HEK293 (cell line): ENCODE data around the gene TTC23.
A peak's percentile ranks its signal among the peaks of the same experiment; 100 is the strongest.
"Not testable (repeated sequence)": the region's sequence is repeated elsewhere in the genome, so short reads cannot be mapped to it uniquely, and the experiment has no call there.

Experiments
- CTCF ChIA-PET: fragments of 350-600 bp; formaldehyde crosslinking; extraction: SDS; loops from one replicate; lab custom pipeline; 2021; ENCODE audit warnings: antibody characterized with exemption; lab: Yijun Ruan, JAX
- POLR2A ChIA-PET: fragments of 300-600 bp; formaldehyde crosslinking; extraction: SDS; loops from one replicate; lab custom pipeline; 2020; ENCODE audit warnings: antibody characterized with exemption, inconsistent platforms; lab: Yijun Ruan, JAX
- H3K27ac ChIP-seq: fragments of 200-500 bp; sonication (Bioruptor generic); 2 replicates; pipeline ENCODE4 v1.5.1; 2014; ENCODE audit warnings: low read depth, low read length, control low read depth, inconsistent platforms; ENCODE audit errors: extremely low read depth
- H3K36me3 ChIP-seq, 2 experiments: fragments of 200-500 bp in 1 of 2; sonication (Bioruptor generic) in 1 of 2; 1 replicate in 1 of 2; 2 replicates in 1 of 2; pipeline ENCODE4 v1.5.1; 2014 to 2017; ENCODE audit warnings: inconsistent platforms in 2 of 2, low read length in 2 of 2; ENCODE audit not compliant: control insufficient read depth in 2 of 2, insufficient read depth in 1 of 2
- H3K4me1 ChIP-seq: fragments of 200-500 bp; sonication (Bioruptor generic); 2 replicates; pipeline ENCODE4 v1.5.1; 2014; ENCODE audit warnings: mild to moderate bottlenecking, low read length, inconsistent platforms; ENCODE audit not compliant: control insufficient read depth, insufficient read depth
- H3K4me3 ChIP-seq: 2 replicates; pipeline ENCODE4 v1.5.1; 2011; ENCODE audit warnings: low read depth, mild to moderate bottlenecking, control low read depth, low read length, moderate library complexity
- H3K9me3 ChIP-seq: fragments of 200-500 bp; sonication (Bioruptor generic); 2 replicates; pipeline ENCODE4 v1.5.1; 2014; ENCODE audit warnings: low read depth, low read length, inconsistent platforms; ENCODE audit not compliant: control insufficient read depth, insufficient read depth
- GLIS1 ChIP-seq: fragments of 450-650 bp; formaldehyde crosslinking; IDR thresholded peaks from 2 replicates; pipeline ENCODE4 v1.5.1; 2016; ENCODE audit warnings: missing biosample characterization, missing genetic modification characterization
- HOXC10 ChIP-seq: sonication (generic); formaldehyde crosslinking; IDR thresholded peaks from 2 replicates; pipeline ENCODE4 v1.8.1; 2023; ENCODE audit warnings: mild to moderate bottlenecking, missing genetic modification reagents
- KLF8 ChIP-seq: fragments of 450-650 bp; formaldehyde crosslinking; IDR thresholded peaks from 2 replicates; pipeline ENCODE4 v1.5.1; 2016; ENCODE audit warnings: missing biosample characterization, missing genetic modification characterization
- PRDM1 ChIP-seq: fragments of 450-650 bp; formaldehyde crosslinking; IDR thresholded peaks from 2 replicates; pipeline ENCODE4; 2016; ENCODE audit warnings: missing biosample characterization, missing genetic modification characterization
- WT1 ChIP-seq: fragments of 450-650 bp; formaldehyde crosslinking; IDR thresholded peaks from 2 replicates; pipeline ENCODE4 v1.5.1; 2016; ENCODE audit warnings: missing biosample characterization, missing genetic modification characterization
- ZBTB7A ChIP-seq: fragments of 450-650 bp; formaldehyde crosslinking; IDR thresholded peaks from 2 replicates; pipeline ENCODE4 v1.5.1; 2016; ENCODE audit warnings: low read depth, missing biosample characterization, missing genetic modification characterization
- ZFP69B ChIP-seq: fragments of 450-650 bp; formaldehyde crosslinking; IDR thresholded peaks from 2 replicates; pipeline ENCODE4 v1.5.1; 2016; ENCODE audit warnings: missing biosample characterization, missing genetic modification characterization
- ZNF114 ChIP-seq: fragments of 450-650 bp; formaldehyde crosslinking; IDR thresholded peaks from 2 replicates; pipeline ENCODE4 v1.5.0; 2017; ENCODE audit warnings: missing biosample characterization, missing genetic modification characterization
- ZNF146 ChIP-seq: fragments of 450-650 bp; formaldehyde crosslinking; IDR thresholded peaks from 2 replicates; pipeline ENCODE4 v1.5.1; 2016; ENCODE audit warnings: missing biosample characterization, missing genetic modification characterization
- ZNF169 ChIP-seq: fragments of 450-650 bp; formaldehyde crosslinking; IDR thresholded peaks from 2 replicates; pipeline ENCODE4 v1.5.1; 2016; ENCODE audit warnings: missing biosample characterization, missing genetic modification characterization
- ZNF175 ChIP-seq: fragments of 450-650 bp; formaldehyde crosslinking; IDR thresholded peaks from 2 replicates; pipeline ENCODE4 v1.5.1; 2016; ENCODE audit warnings: missing biosample characterization, missing genetic modification characterization
- ZNF248 ChIP-seq: fragments of 450-650 bp; formaldehyde crosslinking; IDR thresholded peaks from 2 replicates; pipeline ENCODE4 v1.5.1; 2017; ENCODE audit warnings: missing biosample characterization, missing genetic modification characterization
- ZNF292 ChIP-seq: fragments of 450-650 bp; formaldehyde crosslinking; IDR thresholded peaks from 2 replicates; pipeline ENCODE4 v1.5.1; 2016; ENCODE audit warnings: low read depth, missing biosample characterization, missing genetic modification characterization, borderline replicate concordance
- ZNF302 ChIP-seq: fragments of 450-650 bp; formaldehyde crosslinking; IDR thresholded peaks from 2 replicates; pipeline ENCODE4 v1.5.1; 2016; ENCODE audit warnings: missing biosample characterization, missing genetic modification characterization, low read depth
- ZNF433 ChIP-seq: fragments of 450-650 bp; formaldehyde crosslinking; IDR thresholded peaks from 2 replicates; pipeline ENCODE4 v1.5.1; 2016; ENCODE audit warnings: missing biosample characterization, missing genetic modification characterization, low read depth
- ZNF521 ChIP-seq: fragments of 450-650 bp; formaldehyde crosslinking; IDR thresholded peaks from 2 replicates; pipeline ENCODE4 v1.5.1; 2017; ENCODE audit warnings: missing biosample characterization, mild to moderate bottlenecking, missing genetic modification characterization
- ZNF558 ChIP-seq: fragments of 450-650 bp; formaldehyde crosslinking; IDR thresholded peaks from 2 replicates; pipeline ENCODE4 v1.5.1; 2016; ENCODE audit warnings: missing biosample characterization, missing genetic modification characterization
- ZNF585B ChIP-seq: fragments of 450-650 bp; formaldehyde crosslinking; IDR thresholded peaks from 2 replicates; pipeline ENCODE4 v1.5.1; 2016; ENCODE audit warnings: missing biosample characterization, missing genetic modification characterization
- ZNF610 ChIP-seq: fragments of 450-650 bp; formaldehyde crosslinking; IDR thresholded peaks from 2 replicates; pipeline ENCODE4 v1.5.1; 2016; ENCODE audit warnings: missing biosample characterization, missing genetic modification characterization, borderline replicate concordance
- ZNF624 ChIP-seq: fragments of 450-650 bp; formaldehyde crosslinking; IDR thresholded peaks from 2 replicates; pipeline ENCODE4 v1.5.1; 2017; ENCODE audit warnings: missing biosample characterization, missing genetic modification characterization
- ZNF776 ChIP-seq: fragments of 450-650 bp; formaldehyde crosslinking; IDR thresholded peaks from 2 replicates; pipeline ENCODE4 v1.5.0; 2017; ENCODE audit warnings: missing biosample characterization, missing genetic modification characterization, borderline replicate concordance
- ZSCAN30 ChIP-seq: fragments of 450-650 bp; IDR thresholded peaks from 2 replicates; pipeline ENCODE4 v1.5.1; 2018; ENCODE audit warnings: missing biosample characterization, mild to moderate bottlenecking, missing genetic modification characterization, moderate library complexity
- TF ChIP-seq, protein P1 (sequence below): fragments of 450-650 bp; formaldehyde crosslinking; IDR thresholded peaks from 2 replicates; pipeline ENCODE4 v1.5.1; 2016; ENCODE audit warnings: missing biosample characterization, missing genetic modification characterization
- TF ChIP-seq, protein P2 (sequence below): sonication (generic); formaldehyde crosslinking; IDR thresholded peaks from 2 replicates; pipeline ENCODE4 v1.8.1; 2022; ENCODE audit warnings: mild to moderate bottlenecking, moderate library complexity, missing genetic modification reagents

Gene TTC23

DNA sequence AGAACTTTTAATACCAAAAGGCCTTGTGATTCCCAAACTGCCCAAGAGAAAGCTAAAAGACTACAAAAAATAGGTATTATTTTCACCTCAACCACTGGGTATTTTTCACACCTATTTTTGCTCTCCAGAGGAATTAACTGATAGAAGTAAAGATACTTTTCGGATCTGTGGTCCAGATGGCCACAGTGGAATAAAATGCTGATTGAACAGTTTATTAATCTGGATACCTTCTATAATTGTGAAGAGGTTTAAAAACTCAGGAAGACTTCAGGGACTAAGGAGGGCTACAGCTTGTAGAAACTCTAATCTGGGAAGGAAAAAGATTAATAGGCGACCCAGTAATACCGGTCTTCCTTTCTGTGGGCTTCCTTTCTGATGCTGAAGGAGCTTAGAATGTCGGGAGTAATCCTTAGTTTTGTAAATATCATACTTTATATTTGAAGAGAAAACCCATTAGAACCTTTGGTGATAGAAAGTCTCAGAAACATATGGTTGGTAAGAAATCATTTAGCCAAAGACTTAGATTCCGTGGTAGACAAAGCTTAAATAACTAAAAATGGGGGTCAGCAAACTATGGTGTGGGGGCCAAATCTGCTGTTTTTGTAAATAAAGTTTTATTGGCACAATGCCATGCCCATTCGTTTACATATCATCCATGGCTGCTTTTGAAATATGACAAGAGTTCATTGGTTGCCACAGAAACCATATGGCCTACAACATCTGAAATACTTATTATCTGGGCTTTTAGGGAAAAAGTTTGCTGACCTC is 47.8 kb downstream of the TTC23 start (continued):
- TF ChIP-seq ZNF302: no peak
- TF ChIP-seq ZNF292 (tag by site-specific recombination): no peak
- no peak for TF ChIP-seq ZNF114 (tag by site-specific recombination)
- no peak for TF ChIP-seq ZNF776 (tag by site-specific recombination)
- TF ChIP-seq ZNF585B (tag by site-specific recombination): no peak
- TF ChIP-seq, protein P1, sequence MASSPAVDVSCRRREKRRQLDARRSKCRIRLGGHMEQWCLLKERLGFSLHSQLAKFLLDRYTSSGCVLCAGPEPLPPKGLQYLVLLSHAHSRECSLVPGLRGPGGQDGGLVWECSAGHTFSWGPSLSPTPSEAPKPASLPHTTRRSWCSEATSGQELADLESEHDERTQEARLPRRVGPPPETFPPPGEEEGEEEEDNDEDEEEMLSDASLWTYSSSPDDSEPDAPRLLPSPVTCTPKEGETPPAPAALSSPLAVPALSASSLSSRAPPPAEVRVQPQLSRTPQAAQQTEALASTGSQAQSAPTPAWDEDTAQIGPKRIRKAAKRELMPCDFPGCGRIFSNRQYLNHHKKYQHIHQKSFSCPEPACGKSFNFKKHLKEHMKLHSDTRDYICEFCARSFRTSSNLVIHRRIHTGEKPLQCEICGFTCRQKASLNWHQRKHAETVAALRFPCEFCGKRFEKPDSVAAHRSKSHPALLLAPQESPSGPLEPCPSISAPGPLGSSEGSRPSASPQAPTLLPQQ (tag by site-specific recombination): no peak
- no peak for TF ChIP-seq PRDM1 (tag by site-specific recombination)

DNA sequence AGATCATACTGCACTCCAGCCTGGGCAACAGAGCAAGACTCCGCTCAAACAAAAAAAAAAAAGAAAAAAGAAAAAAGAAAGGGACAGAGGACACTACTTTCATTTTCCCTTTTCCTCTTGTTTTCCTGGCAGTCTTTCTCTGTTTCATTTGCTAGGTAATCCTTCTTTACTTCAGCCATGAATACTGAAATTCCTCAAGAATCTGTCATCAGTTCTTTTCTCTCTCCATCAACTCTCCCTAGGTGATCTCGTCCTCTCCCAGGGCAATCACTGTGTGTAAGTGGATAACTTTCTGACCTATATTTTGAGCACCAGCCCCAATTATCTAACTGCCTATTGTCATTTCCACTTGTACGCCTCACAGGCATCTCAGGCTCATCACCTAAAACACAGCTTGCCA is 51.5 kb downstream of the TTC23 start:
- ChIA-PET CTCF (no interaction called here), POLR2A (no interaction called here)
- TF ChIP-seq ZSCAN30 (tag by site-specific recombination) (no peak), PRDM1 (tag by site-specific recombination) (peak; percentile 57)
- Histone ChIP-seq H3K27ac (no peak overlapping the region), H3K36me3 (peaks cover 19 to 45% of the 10 kb centered on the region in 2 experiments; a peak in 2 of 3 replicates), H3K4me1 (no peaks in the 10 kb centered on the region), H3K9me3 (no peaks in the 10 kb centered on the region), H3K4me3 (no peak overlapping the region)

- CTCF ChIA-PET: not testable (repeated sequence)
These were observed 57.2 kb downstream of the TTC23 start for GRCh38 chr15:99192181-99192580.

GRCh38 chr15:99187936-99188335 is 61.4 kb downstream of the TTC23 start:
- POLR2A ChIA-PET: no interaction called here
- peaks cover 4 to 25% of the 10 kb centered on the region in 2 experiments for H3K36me3 ChIP-seq
- H3K4me1 ChIP-seq: no peaks in the 10 kb centered on the region
- no peak overlapping the region for H3K4me3 ChIP-seq
- TF ChIP-seq ZNF624 (tag by site-specific recombination) (no peak), ZNF146 (tag by site-specific recombination) (0 out of 2 replicates have a peak, but pooled peaks have one; percentile 17)
- TF ChIP-seq, all 188 proteins: peak for 1
- Histone ChIP-seq H3K27ac (no peak overlapping the region), H3K9me3 (no peaks in the 10 kb centered on the region)
- CTCF ChIA-PET: no interaction called here

More at GRCh38 chr15:99192181-99192580, 57.2 kb downstream of the TTC23 start:
- peaks cover 12 to 43% of the 10 kb centered on the region in 2 experiments; a peak in 2 of 3 replicates for H3K36me3 ChIP-seq
- H3K4me3 ChIP-seq, H3K9me3 ChIP-seq, H3K27ac ChIP-seq, POLR2A ChIA-PET, H3K4me1 ChIP-seq: not testable (repeated sequence)
- TF ChIP-seq ZNF585B (tag by site-specific recombination): peak; percentile 94

- no peak for TF ChIP-seq GLIS1 (tag by site-specific recombination)
- TF ChIP-seq ZBTB7A (tag by site-specific recombination): no peak
- TF ChIP-seq ZNF521 (tag by site-specific recombination): no peak
- no peak for TF ChIP-seq ZNF248
- no peak for TF ChIP-seq WT1 (tag by site-specific recombination)
- TF ChIP-seq ZNF175 (tag by site-specific recombination): no peak
- TF ChIP-seq ZNF433 (tag by site-specific recombination): no peak
- TF ChIP-seq ZNF169: no peak
- TF ChIP-seq ZNF558: no peak
- TF ChIP-seq KLF8: no peak
- no peak for TF ChIP-seq ZNF610 (tag by site-specific recombination)
- TF ChIP-seq, protein P2, sequence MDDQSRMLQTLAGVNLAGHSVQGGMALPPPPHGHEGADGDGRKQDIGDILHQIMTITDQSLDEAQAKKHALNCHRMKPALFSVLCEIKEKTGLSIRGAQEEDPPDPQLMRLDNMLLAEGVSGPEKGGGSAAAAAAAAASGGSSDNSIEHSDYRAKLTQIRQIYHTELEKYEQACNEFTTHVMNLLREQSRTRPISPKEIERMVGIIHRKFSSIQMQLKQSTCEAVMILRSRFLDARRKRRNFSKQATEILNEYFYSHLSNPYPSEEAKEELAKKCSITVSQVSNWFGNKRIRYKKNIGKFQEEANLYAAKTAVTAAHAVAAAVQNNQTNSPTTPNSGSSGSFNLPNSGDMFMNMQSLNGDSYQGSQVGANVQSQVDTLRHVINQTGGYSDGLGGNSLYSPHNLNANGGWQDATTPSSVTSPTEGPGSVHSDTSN (CRISPR knock-in tag): no peak
- TF ChIP-seq HOXC10 (CRISPR knock-in tag): no peak
- TF ChIP-seq ZFP69B: no peak
- TF ChIP-seq, all 188 proteins: peak for 0
- Histone ChIP-seq H3K4me3 (no peak overlapping the region), H3K27ac (no peak overlapping the region), H3K36me3 (peaks cover 4 to 10% of the 10 kb centered on the region in 2 experiments), H3K9me3 (no peaks in the 10 kb centered on the region), H3K4me1 (no peaks in the 10 kb centered on the region)
- ChIA-PET CTCF (interaction anchor here (0.7 to 1.4 kb wide), 4 partner anchors 11 to 50 kb away, joined by 3 to 4 read pairs (median 3); no protein-coding TSS in a partner anchor), POLR2A (no interaction called here)
These were observed 63.8 kb downstream of the TTC23 start for GRCh38 chr15:99185414-99186130.
